Neural progenitor cell (in vitro differentiated cells): ENCODE results near the gene IFT25.

Source experiments
- EZH2 ChIP-seq: fragments of 200-600 bp; sonication (generic); IDR thresholded peaks from 2 replicates; pipeline ENCODE4 v1.6.1; 2017; ENCODE audit warnings: antibody characterized with exemption, mild to moderate bottlenecking, moderate library complexity
- TF ChIP-seq, protein P1 (sequence below): fragments of 200-600 bp; sonication (generic); IDR thresholded peaks from 2 replicates; pipeline ENCODE4 v1.5.1; 2017; ENCODE audit warnings: antibody characterized with exemption, mild to moderate bottlenecking

DNA sequence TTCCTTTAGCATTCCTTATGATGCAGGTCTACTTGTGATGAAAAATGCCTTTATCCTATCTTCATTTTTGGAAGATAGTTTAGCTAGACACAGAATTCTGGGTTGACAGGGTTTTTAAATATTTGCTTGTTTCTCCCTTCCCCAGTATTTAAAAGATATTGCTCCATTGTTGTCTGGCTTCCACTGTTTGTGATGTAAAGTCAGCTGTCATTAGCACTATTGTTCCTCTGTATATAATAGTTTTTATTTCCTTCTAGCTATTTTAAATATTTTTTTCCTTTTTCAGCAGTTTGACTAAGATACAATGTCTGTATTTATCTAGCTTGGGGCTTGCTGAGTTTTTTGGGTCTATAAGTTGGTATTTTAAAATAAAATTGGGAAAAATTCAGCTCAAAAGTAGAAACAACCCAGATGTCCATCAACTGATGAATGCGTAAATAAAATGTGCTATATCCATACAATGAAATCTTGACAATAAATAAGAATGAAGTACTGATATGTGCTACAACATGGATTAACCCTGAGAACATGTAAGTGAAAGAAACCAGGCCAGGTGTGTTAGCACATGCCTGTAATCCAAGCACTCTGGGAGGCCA lies 11.2 kb downstream of the IFT25 start:
- TF ChIP-seq, protein P1, sequence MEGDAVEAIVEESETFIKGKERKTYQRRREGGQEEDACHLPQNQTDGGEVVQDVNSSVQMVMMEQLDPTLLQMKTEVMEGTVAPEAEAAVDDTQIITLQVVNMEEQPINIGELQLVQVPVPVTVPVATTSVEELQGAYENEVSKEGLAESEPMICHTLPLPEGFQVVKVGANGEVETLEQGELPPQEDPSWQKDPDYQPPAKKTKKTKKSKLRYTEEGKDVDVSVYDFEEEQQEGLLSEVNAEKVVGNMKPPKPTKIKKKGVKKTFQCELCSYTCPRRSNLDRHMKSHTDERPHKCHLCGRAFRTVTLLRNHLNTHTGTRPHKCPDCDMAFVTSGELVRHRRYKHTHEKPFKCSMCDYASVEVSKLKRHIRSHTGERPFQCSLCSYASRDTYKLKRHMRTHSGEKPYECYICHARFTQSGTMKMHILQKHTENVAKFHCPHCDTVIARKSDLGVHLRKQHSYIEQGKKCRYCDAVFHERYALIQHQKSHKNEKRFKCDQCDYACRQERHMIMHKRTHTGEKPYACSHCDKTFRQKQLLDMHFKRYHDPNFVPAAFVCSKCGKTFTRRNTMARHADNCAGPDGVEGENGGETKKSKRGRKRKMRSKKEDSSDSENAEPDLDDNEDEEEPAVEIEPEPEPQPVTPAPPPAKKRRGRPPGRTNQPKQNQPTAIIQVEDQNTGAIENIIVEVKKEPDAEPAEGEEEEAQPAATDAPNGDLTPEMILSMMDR = no peak
- no peak for TF ChIP-seq EZH2
